ENCODE results near the gene MAPRE2.

Gene MAPRE2

GRCh38 chr18:35110554-35111485 lies 69.6 kb downstream of the MAPRE2 start:
- ChIA-PET POLR2A (ENCODE audit: low non-redundant PET) (no interaction called here), CTCF (no interaction called here)
- H3K27ac ChIP-seq, result no peak overlapping the region
- TF ChIP-seq, protein P1, sequence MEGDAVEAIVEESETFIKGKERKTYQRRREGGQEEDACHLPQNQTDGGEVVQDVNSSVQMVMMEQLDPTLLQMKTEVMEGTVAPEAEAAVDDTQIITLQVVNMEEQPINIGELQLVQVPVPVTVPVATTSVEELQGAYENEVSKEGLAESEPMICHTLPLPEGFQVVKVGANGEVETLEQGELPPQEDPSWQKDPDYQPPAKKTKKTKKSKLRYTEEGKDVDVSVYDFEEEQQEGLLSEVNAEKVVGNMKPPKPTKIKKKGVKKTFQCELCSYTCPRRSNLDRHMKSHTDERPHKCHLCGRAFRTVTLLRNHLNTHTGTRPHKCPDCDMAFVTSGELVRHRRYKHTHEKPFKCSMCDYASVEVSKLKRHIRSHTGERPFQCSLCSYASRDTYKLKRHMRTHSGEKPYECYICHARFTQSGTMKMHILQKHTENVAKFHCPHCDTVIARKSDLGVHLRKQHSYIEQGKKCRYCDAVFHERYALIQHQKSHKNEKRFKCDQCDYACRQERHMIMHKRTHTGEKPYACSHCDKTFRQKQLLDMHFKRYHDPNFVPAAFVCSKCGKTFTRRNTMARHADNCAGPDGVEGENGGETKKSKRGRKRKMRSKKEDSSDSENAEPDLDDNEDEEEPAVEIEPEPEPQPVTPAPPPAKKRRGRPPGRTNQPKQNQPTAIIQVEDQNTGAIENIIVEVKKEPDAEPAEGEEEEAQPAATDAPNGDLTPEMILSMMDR (conservative IDR thresholded peaks at IDR 0.05; ENCODE audit: low read depth), result no peak
- DNase-seq (ENCODE audit: low spot score), result no peak

DNA sequence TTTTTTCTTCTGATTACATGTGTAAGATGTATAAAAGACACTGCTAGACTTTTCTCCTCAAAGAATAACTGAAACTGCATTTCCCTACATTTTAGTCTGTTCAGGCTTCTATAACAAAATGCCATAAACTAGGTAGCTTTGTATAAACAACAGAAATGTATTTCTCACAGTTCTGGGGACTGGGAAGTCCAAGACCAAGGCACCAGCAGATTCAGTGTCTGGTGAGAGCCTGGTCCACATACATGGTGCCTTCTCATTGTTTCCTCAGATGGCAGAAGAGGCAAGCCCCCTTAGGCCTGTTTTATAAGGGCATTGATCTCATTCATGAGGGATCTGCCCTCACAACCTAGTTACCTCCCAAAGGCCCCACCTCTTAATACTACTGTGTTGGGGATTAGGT lies 71.5 kb downstream of the MAPRE2 start:
- ChIA-PET CTCF (no interaction called here), POLR2A (ENCODE audit: low non-redundant PET) (no interaction called here)
- TF ChIP-seq, protein P1 (conservative IDR thresholded peaks at IDR 0.05; ENCODE audit: low read depth), result no peak
- H3K27ac ChIP-seq, result no peak overlapping the region
- DNase-seq (ENCODE audit: low spot score), result no peak

DNA sequence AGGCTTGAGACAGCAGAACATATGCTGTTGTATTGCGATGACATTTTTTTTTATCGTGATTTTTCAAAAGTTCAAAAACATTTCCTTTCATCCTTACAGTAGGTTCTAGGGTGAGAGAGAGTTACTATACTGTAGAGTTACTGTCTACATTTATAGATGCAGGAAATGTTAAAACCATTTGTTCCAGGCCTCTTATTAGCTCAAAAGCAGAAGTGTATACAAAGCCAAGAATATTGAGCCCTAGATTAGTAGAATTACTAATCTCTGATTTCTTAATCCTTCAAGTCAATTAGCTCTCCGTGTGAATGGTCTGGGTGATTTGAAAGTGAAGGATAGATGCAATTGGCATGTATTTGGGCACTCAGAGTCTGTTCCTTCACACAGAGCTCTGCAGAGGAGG lies 73.1 kb downstream of the MAPRE2 start:
- DNase-seq (ENCODE audit: low spot score), result no peak
- ChIA-PET POLR2A (ENCODE audit: low non-redundant PET) (no interaction called here), CTCF (no interaction called here)
- H3K27ac ChIP-seq, result no peak overlapping the region
- TF ChIP-seq, protein P1 (conservative IDR thresholded peaks at IDR 0.05; ENCODE audit: low read depth), result no peak

DNA sequence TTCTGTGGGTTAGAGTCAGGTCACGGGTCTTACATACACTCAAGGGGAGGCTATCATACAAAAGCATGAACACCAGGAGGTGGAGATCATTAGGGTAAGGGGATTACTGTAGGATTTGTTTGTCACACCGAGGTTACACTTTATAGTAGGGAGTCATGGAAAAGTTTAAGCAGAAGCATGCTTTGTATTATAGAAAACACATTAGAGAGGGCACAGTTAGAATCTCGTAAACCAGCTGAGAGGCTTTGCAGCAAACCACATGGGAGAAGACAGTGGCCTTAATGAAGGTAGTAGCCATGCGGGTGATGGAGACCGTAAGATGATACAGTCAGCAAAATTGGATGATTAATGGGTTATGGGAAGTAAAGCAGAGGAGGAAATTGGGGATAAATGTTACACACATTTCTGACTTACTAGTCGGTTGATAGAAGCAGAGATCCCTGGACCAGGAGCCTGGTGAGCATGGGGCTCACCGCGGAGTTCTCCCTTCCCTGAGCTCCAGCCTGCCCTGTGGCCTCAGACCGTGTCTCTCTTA lies 75.6 kb downstream of the MAPRE2 start:
- ChIA-PET POLR2A (ENCODE audit: low non-redundant PET) (no interaction called here), CTCF (no interaction called here)
- no peak for DNase-seq (ENCODE audit: low spot score)
- H3K27ac ChIP-seq, result no peak overlapping the region
- TF ChIP-seq, protein P1 (conservative IDR thresholded peaks at IDR 0.05; ENCODE audit: low read depth), result no peak

GRCh38 chr18:35117372-35117771 lies 76.2 kb downstream of the MAPRE2 start:
- DNase-seq (ENCODE audit: low spot score), result no peak
- ChIA-PET CTCF (no interaction called here), POLR2A (ENCODE audit: low non-redundant PET) (no interaction called here)
- TF ChIP-seq, protein P1 (conservative IDR thresholded peaks at IDR 0.05; ENCODE audit: low read depth), result no peak
- H3K27ac ChIP-seq, result no peak overlapping the region

DNA sequence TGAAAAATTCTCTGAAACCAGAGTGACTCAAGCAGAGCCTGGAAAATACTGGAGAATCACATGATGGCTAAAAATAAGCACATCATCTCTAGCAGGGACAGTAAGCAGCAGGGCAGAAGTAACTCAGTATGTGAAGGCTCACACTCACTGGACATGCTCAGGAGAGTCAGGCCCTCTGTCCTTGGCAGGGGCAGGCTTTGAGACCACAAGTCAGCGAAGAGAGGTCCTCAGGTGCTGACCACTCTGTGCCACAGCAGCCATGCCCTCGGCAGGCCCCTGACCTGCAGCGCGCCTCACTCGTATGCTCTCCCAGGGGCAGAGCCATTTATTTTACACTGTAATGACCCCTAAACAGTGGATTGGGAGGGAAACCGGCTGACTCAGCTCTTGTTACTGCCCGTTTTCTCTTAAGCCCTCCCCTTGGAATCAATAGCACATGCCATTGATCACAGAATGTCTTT lies 76.8 kb downstream of the MAPRE2 start:
- no peak overlapping the region for H3K27ac ChIP-seq
- DNase-seq (ENCODE audit: low spot score), result no peak
- ChIA-PET CTCF (no interaction called here), POLR2A (ENCODE audit: low non-redundant PET) (no interaction called here)
- TF ChIP-seq, protein P1 (conservative IDR thresholded peaks at IDR 0.05; ENCODE audit: low read depth), result no peak

All from RWPE1 (cell line).